A549 (cell line): Measurements from ENCODE around the gene SORCS1. TPM values are rescaled to one million over a fixed set of nuclear protein-coding genes. Genes with fewer than 3 reads are reported as not detected.

ENCODE experiments used
- ATAC-seq, 2 experiments: fragments of 200-7000 bp in 1 of 2; fragments of >200 bp in 1 of 2; cut with Nextera tagmentation in 1 of 2; cut with Tn5 transposase in 1 of 2; 3 replicates each; pipeline versions ENCODE4 v1.8.0 to v1.9.1; 2018 to 2020; ENCODE audit warnings: mild to moderate bottlenecking in 1 of 2, moderate library complexity in 1 of 2
- CTCF ChIA-PET: fragments of 300-600 bp; sonication (Branson Sonifier 250); formaldehyde crosslinking; extraction: SDS; loops from one replicate; lab custom pipeline; 2021; ENCODE audit warnings: antibody characterized with exemption, inconsistent platforms; lab: Yijun Ruan, JAX
- POLR2A ChIA-PET: fragments of 350-600 bp; formaldehyde crosslinking; extraction: SDS; loops from one replicate; lab custom pipeline; 2021; ENCODE audit warnings: antibody characterized with exemption, inconsistent platforms; lab: Yijun Ruan, JAX
- DNase-seq, 2 experiments: peaks; one replicate each; pipeline versions ENCODE4 v3.0.0 to v3.0.0-alpha.2; 2011 to 2016; ENCODE audit warnings: low read depth in 1 of 2, low spot score in 1 of 2
- FAIRE-seq: peaks from 2 replicates; lab custom pipeline; 2011; peaks lifted over from hg19 to GRCh38; lab: Jason Lieb, UNC
- H3K27ac ChIP-seq, 2 experiments: fragments of >200 bp; sonication (Bioruptor Twin); formaldehyde crosslinking; 3 replicates each; pipeline ENCODE4 v1.5.1; 2016 to 2017
- H3K4me1 ChIP-seq: fragments of >200 bp; sonication (Bioruptor Twin); formaldehyde crosslinking; 3 replicates; pipeline ENCODE4 v1.6.1; 2016
- H3K4me2 ChIP-seq: fragments of >200 bp; sonication (Bioruptor Twin); formaldehyde crosslinking; 3 replicates; pipeline ENCODE4 v1.6.1; 2016
- H3K4me3 ChIP-seq: fragments of >200 bp; sonication (Bioruptor Twin); formaldehyde crosslinking; 3 replicates; pipeline ENCODE4 v1.5.1; 2016
- H3K9me3 ChIP-seq: fragments of >200 bp; sonication (Bioruptor Twin); formaldehyde crosslinking; 3 replicates; pipeline ENCODE4 v1.6.1; 2016
- ATOH8 ChIP-seq: fragments of 250-450 bp; sonication (Bioruptor Pico); IDR thresholded peaks from 2 replicates; pipeline ENCODE4 v1.5.0; 2020; ENCODE audit warnings: low read depth, mild to moderate bottlenecking, moderate library complexity
- BCL3 ChIP-seq: fragments of >200 bp; sonication (Bioruptor Twin); formaldehyde crosslinking; IDR thresholded peaks from 3 replicates; pipeline ENCODE4 v1.6.1; 2016
- BHLHE40 ChIP-seq: IDR thresholded peaks from 2 replicates; pipeline ENCODE4 v1.6.1; 2012; ENCODE audit warnings: low read depth, low read length, inconsistent platforms
- CBX2 ChIP-seq: fragments of 200-600 bp; sonication (generic); IDR thresholded peaks from 2 replicates; pipeline ENCODE4 v1.6.1; 2016; ENCODE audit warnings: low read depth, mild to moderate bottlenecking, borderline replicate concordance
- E2F6 ChIP-seq: IDR thresholded peaks from 2 replicates; pipeline ENCODE4 v1.6.1; 2012; ENCODE audit warnings: low read depth, borderline replicate concordance
- EHMT2 ChIP-seq: fragments of 200-600 bp; sonication (generic); IDR thresholded peaks from 2 replicates; pipeline ENCODE4 v1.6.1; 2016; ENCODE audit warnings: antibody characterized with exemption, low read depth, mild to moderate bottlenecking, moderate library complexity
- EP300 ChIP-seq, 2 experiments: fragments of >200 bp; sonication (Bioruptor Twin); formaldehyde crosslinking; IDR thresholded peaks; 2 replicates in 1 of 2; 3 replicates in 1 of 2; pipeline ENCODE4 v1.6.1; 2016 to 2017
- FOXS1 ChIP-seq: fragments of 250-450 bp; sonication (Bioruptor Pico); IDR thresholded peaks from 2 replicates; pipeline ENCODE4 v1.5.0; 2020; ENCODE audit warnings: mild to moderate bottlenecking, moderate library complexity
- HEYL ChIP-seq: fragments of 250-450 bp; sonication (Bioruptor Pico); IDR thresholded peaks from 2 replicates; pipeline ENCODE4 v1.8.0; 2021; ENCODE audit warnings: mild to moderate bottlenecking, moderate library complexity
- HMGXB4 ChIP-seq: fragments of 250-450 bp; sonication (Bioruptor Pico); IDR thresholded peaks from 2 replicates; pipeline ENCODE4 v1.5.0; 2021; ENCODE audit warnings: mild to moderate bottlenecking, moderate library complexity, borderline replicate concordance
- HOXB5 ChIP-seq: fragments of 250-450 bp; sonication (Bioruptor Pico); IDR thresholded peaks from 2 replicates; pipeline ENCODE4 v1.5.0; 2020; ENCODE audit warnings: mild to moderate bottlenecking, moderate library complexity
- KDM1A ChIP-seq: fragments of 200-600 bp; sonication (generic); IDR thresholded peaks from 2 replicates; pipeline ENCODE4 v1.6.1; 2016; ENCODE audit warnings: low read depth, mild to moderate bottlenecking
- KDM5A ChIP-seq: fragments of 200-600 bp; sonication (generic); IDR thresholded peaks from 2 replicates; pipeline ENCODE4 v1.6.1; 2016; ENCODE audit warnings: antibody characterized with exemption, mild to moderate bottlenecking
- MAFK ChIP-seq: fragments of 450-650 bp; IDR thresholded peaks from 2 replicates; pipeline ENCODE4 v1.6.1; 2014; ENCODE audit not compliant: partially characterized antibody
- MAX ChIP-seq: IDR thresholded peaks from 2 replicates; pipeline ENCODE4 v1.6.1; 2012
- MAZ ChIP-seq: fragments of 150-350 bp; IDR thresholded peaks from 2 replicates; pipeline ENCODE4 v1.6.1; 2014; ENCODE audit warnings: antibody characterized with exemption, low read depth, low read length, borderline replicate concordance
- NFE2L2 ChIP-seq: fragments of 150-350 bp; conservative IDR thresholded peaks from 2 replicates; pipeline ENCODE4 v1.6.1; 2014; ENCODE audit warnings: low read length
- NR3C1 ChIP-seq: fragments of >200 bp; sonication (Bioruptor Twin); formaldehyde crosslinking; IDR thresholded peaks from 3 replicates; pipeline ENCODE4 v1.6.1; 2017
- POLR2A ChIP-seq: IDR thresholded peaks from 2 replicates; pipeline ENCODE4 v1.6.1; 2012; ENCODE audit warnings: mild to moderate bottlenecking, low read length
- POLR2AphosphoS2 ChIP-seq: conservative IDR thresholded peaks from 2 replicates; pipeline ENCODE4 v1.6.1; 2012; ENCODE audit warnings: low read length, improper control_type of control experiment, inconsistent platforms
- RNF2 ChIP-seq: fragments of 200-600 bp; sonication (generic); IDR thresholded peaks from 2 replicates; pipeline ENCODE4 v1.6.1; 2016; ENCODE audit warnings: low read depth, mild to moderate bottlenecking, antibody characterized with exemption, moderate library complexity, borderline replicate concordance
- SMC3 ChIP-seq: fragments of >200 bp; sonication (Bioruptor Twin); formaldehyde crosslinking; IDR thresholded peaks from 3 replicates; pipeline ENCODE4 v1.6.1; 2018; ENCODE audit warnings: inconsistent platforms
- SREBF2 ChIP-seq: fragments of 450-650 bp; IDR thresholded peaks from 2 replicates; pipeline ENCODE4 v1.6.1; 2014; ENCODE audit warnings: mild to moderate bottlenecking, moderate library complexity
- TFCP2L1 ChIP-seq: fragments of 250-450 bp; sonication (Bioruptor Pico); IDR thresholded peaks from 2 replicates; pipeline ENCODE4 v1.5.0; 2021; ENCODE audit warnings: mild to moderate bottlenecking
- ZC3H11A ChIP-seq: fragments of 450-650 bp; IDR thresholded peaks from 2 replicates; pipeline ENCODE4 v1.6.1; 2014; ENCODE audit warnings: antibody characterized with exemption, mild to moderate bottlenecking
- ZNF302 ChIP-seq: fragments of 250-450 bp; sonication (Bioruptor Pico); IDR thresholded peaks from 2 replicates; pipeline ENCODE4 v1.9.0; 2021; ENCODE audit warnings: inconsistent platforms, mild to moderate bottlenecking, moderate library complexity
- WGBS: methylation state at CpG from one replicate; pipeline ENCODE4 v1.1.6; 2017; ENCODE audit errors: missing lambda C conversion rate; 5-methylcytosine and 5-hydroxymethylcytosine counted together
- polyA plus RNA-seq, 4 experiments: library from polyadenylated mRNA; depleted of rRNA in 3 of 4; stranded (reverse); fragments of >200 nt; fragmentation: RNase III in 1 of 4; extraction: RNeasy Plus Mini Kit Qiagen cat#74134 plus additional on column Dnase treatment in 1 of 4; gene quantifications; 2 replicates in 3 of 4; 3 replicates in 1 of 4; pipeline ENCODE4 v1.2.3, GENCODE V29; 2011 to 2017

Gene SORCS1
- polyA plus RNA-seq, 2 of the 4 experiments (the other 2 are of a cell fraction), result not detected

GRCh38 chr10:106716381-106716780 lies 448.1 kb downstream of the SORCS1 start:
- ChIA-PET CTCF (interaction anchor here (1.8 kb wide), 1 partner anchor 11 kb away, joined by 4 read pairs; no protein-coding TSS in a partner anchor), POLR2A (no interaction called here)
- Histone ChIP-seq H3K9me3 (no peaks in the 10 kb centered on the region), H3K4me2 (no peak overlapping the region), H3K4me3 (no peak overlapping the region), H3K4me1 (no peaks in the 10 kb centered on the region), H3K27ac (no peak overlapping the region)
- TF ChIP-seq POLR2A (no peak), KDM1A (no peak), KDM5A (no peak), ATOH8 (CRISPR knock-in tag) (no peak), FOXS1 (no peak), ZC3H11A (no peak), NFE2L2 (no peak), HMGXB4 (no peak), EP300 (IDR thresholded peaks at IDR 0.05) (no peak), HEYL (CRISPR knock-in tag) (no peak), BCL3 (no peak), TFCP2L1 (CRISPR knock-in tag) (no peak), BHLHE40 (no peak), SREBF2 (no peak), NR3C1 (no peak), EHMT2 (no peak), MAFK (no peak)
- 4% methylated on average over 1 of the region's 1 CpG for WGBS
- DNase-seq (no peak), ATAC-seq (no peak), FAIRE-seq (no peak)

GRCh38 chr10:106714734-106715555 lies 449.6 kb downstream of the SORCS1 start:
- DNase-seq (no peak), ATAC-seq (no peak), FAIRE-seq (no peak)
- no peaks in the 10 kb centered on the region for H3K9me3 ChIP-seq
- H3K4me1 ChIP-seq, result no peaks in the 10 kb centered on the region
- CTCF ChIA-PET, result interaction anchor here (2.8 kb wide), 1 partner anchor 10 kb away, joined by 9 read pairs; no protein-coding TSS in a partner anchor
- POLR2A ChIA-PET, result no interaction called here
- no peak overlapping the region for H3K27ac ChIP-seq
- TF ChIP-seq MAX (no peak), ZNF302 (CRISPR knock-in tag) (no peak), MAZ (no peak), SREBF2 (no peak), HOXB5 (CRISPR knock-in tag) (no peak), CBX2 (no peak), ATOH8 (CRISPR knock-in tag) (no peak), POLR2A (no peak), E2F6 (no peak), RNF2 (no peak), SMC3 (no peak), TFCP2L1 (CRISPR knock-in tag) (no peak), POLR2AphosphoS2 (no peak)
- H3K4me2 ChIP-seq, result no peak overlapping the region
- H3K4me3 ChIP-seq, result no peak overlapping the region
- 2% methylated on average over 6 of the region's 6 CpGs for WGBS
